ENCODE measurements around the gene ERI2. TPM values are rescaled to one million over a fixed set of nuclear protein-coding genes. Genes with fewer than 3 reads are reported as not detected.
A peak's percentile ranks its signal among the peaks of the same experiment; 100 is the strongest.

The ERI2 gene
- total RNA-seq, 2 experiments from 2014 or later = 20.1 to 21.6 TPM

DNA sequence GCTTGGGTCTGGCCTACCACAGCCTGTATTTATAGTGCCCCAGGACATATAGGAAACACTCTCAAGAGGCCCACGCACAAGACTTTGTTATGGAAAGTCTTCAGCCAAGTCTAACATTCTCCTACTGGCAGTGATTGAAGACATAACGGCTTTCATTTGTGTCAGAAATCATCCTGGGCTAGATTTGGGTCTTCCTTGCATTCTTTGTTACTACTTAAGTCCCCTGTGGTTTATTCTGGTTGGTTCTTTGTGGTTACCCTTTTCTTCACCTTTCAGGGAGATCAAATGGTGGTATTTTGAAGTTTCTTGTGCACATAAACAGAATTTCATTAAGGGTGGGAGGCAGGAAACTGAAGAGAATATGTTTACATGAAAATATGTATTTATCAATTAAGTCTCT, 37.8 kb upstream of the ERI2 start:
- CTCF ChIA-PET = interaction anchor here (0.5 to 1.4 kb wide), 5 partner anchors 11 to 252 kb away, joined by 3 to 4 read pairs (median 3); no protein-coding TSS in a partner anchor
- no peak for DNase-seq

DNA sequence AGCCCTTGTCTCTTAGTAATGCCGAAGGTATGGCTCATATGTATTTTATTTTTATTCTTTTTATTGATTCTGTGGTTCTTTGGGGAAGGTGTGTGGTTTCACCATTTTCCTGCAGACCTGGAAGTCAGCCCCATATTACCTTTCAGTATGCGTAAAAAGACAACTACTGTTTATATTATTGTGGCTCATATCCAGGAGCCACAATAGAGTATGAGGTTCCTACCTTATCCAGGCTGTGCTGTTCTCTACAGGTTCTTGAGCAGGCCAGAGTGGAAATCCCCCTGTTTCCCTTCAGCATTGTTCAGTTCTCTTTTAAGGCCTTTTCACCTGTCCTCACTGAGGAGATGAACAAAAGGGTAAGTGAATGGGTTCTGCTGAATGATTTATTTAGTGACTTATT, 33.2 kb upstream of the ERI2 start:
- Mint-ChIP-seq H3K27me3 (no peaks in the 10 kb centered on the region), H3K4me1 (peaks cover 11% of the 10 kb centered on the region), H3K27ac (no peak overlapping the region), H3K36me3 (peaks cover 83% of the 10 kb centered on the region), H3K9me3 (ENCODE audit: low read depth) (peaks cover 7% of the 10 kb centered on the region), H3K4me3 (no peak overlapping the region)
- no peak for DNase-seq
- CTCF ChIA-PET = no interaction called here
- ATAC-seq = no peak

More for the DNA sequence above, 37.8 kb upstream of the ERI2 start:
- no peaks in the 10 kb centered on the region for H3K9me3 Mint-ChIP-seq (ENCODE audit: low read depth)
- H3K4me3 Mint-ChIP-seq = no peak overlapping the region
- H3K36me3 Mint-ChIP-seq = peaks cover 55% of the 10 kb centered on the region
- ATAC-seq = peak; percentile 29
- H3K27me3 Mint-ChIP-seq = no peaks in the 10 kb centered on the region
- peak overlapping the region; percentile 75 for H3K27ac Mint-ChIP-seq
- H3K4me1 Mint-ChIP-seq = peaks cover 42% of the 10 kb centered on the region

DNA sequence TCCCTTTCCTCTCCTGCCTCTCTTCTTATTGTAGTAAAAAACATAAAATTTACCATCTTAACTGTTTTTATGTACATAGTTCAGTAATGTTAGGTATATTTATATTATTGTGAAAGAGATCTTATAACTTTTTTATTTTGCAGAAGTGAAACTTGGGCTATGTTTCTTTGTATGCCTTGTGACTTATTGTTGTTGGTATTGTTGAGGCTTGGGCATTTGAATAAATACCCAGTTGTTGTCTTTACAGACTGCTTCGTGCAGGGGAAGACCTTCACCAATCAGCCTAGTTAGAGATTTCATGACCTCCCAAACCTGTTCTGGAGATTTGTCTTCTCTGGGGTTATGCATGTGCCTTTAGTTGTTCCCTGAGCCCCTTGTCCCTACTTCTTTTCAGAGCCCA, 32.0 kb upstream of the ERI2 start:
- no peak for DNase-seq
- H3K27me3 Mint-ChIP-seq = no peaks in the 10 kb centered on the region
- CTCF ChIA-PET = no interaction called here
- peaks cover 7% of the 10 kb centered on the region for H3K9me3 Mint-ChIP-seq (ENCODE audit: low read depth)
- ATAC-seq = no peak
- no peak overlapping the region for H3K4me3 Mint-ChIP-seq
- H3K4me1 Mint-ChIP-seq = peaks cover 4% of the 10 kb centered on the region
- H3K36me3 Mint-ChIP-seq = peaks cover 88% of the 10 kb centered on the region
- no peak overlapping the region for H3K27ac Mint-ChIP-seq

DNA sequence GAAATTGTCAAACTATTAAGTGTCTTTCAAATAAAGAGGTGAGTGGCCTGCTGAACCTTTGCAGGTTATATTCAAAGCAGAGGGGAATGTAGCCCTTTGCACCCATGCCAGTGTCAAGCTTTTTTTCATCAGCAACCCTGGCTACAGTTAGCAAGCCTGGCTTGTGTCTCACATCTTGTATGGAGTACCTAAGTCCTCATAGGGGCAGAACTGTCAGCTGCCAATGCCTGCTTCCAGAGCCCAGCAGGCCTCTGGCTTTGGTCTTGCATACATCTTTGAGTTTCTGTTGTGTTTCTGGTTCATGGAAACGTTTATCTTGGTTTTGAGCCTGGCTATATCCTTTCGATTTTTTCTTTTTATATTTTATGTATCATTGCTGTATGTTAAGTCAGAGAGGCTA, 26.8 kb upstream of the ERI2 start:
- Mint-ChIP-seq H3K4me3 (no peak overlapping the region), H3K36me3 (peaks cover 64% of the 10 kb centered on the region), H3K27me3 (no peaks in the 10 kb centered on the region), H3K4me1 (no peaks in the 10 kb centered on the region), H3K27ac (no peak overlapping the region), H3K9me3 (ENCODE audit: low read depth) (peaks cover 7% of the 10 kb centered on the region)
- CTCF ChIA-PET = interaction anchor here (1.2 kb wide), 1 partner anchor 14 kb away, joined by 3 read pairs; no protein-coding TSS in a partner anchor
- ATAC-seq (no peak), DNase-seq (no peak)

DNA sequence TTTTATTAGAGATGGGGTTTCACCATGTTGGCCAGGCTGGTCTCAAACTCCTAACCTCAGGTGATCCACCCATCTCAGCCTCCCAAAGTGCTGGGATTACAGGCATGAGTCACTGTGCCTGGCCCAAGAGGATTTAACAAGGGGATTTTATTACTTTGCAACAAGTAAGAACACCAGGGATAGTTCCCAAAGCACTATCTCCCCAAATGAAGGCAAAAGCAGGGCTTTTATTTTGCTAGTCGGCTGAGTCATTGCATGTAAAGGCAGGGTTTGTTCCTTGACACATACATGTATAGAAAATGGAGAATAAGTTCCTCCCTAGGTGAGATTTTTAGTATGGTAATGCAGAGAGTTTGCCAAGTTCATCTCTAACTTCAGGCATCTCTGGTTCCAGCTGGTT, 24.1 kb upstream of the ERI2 start:
- DNase-seq = no peak
- Mint-ChIP-seq H3K9me3 (ENCODE audit: low read depth) (no peaks in the 10 kb centered on the region), H3K4me3 (no peak overlapping the region), H3K27me3 (no peaks in the 10 kb centered on the region), H3K27ac (no peak overlapping the region), H3K4me1 (no peaks in the 10 kb centered on the region), H3K36me3 (peaks cover 48% of the 10 kb centered on the region)
- CTCF ChIA-PET = interaction anchor here (0.5 to 2.0 kb wide), 3 partner anchors 11 to 58 kb away, joined by 3 to 5 read pairs (median 4); no protein-coding TSS in a partner anchor
- ATAC-seq = no peak

DNA sequence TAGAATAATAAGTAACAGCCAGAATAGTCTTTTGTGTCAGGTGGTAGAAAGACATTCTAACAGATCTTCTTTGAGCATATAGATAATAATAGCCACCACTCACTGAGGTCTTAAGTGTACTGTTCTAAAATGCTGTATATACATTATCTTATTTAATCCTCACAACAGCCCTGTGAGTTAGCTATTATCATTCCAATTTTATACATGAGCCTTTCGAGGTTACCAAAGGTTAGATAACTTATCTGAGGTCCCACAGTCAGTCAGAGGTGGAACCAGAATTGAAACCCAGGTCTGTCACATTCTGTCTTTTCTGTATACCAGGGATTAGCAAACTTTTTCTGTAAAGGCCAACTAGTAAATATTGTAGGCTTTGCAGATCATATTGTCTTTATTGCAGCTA, 23.3 kb upstream of the ERI2 start:
- Mint-ChIP-seq H3K36me3 (peaks cover 42% of the 10 kb centered on the region), H3K9me3 (ENCODE audit: low read depth) (no peaks in the 10 kb centered on the region), H3K4me3 (no peak overlapping the region), H3K27ac (no peak overlapping the region), H3K27me3 (no peaks in the 10 kb centered on the region), H3K4me1 (no peaks in the 10 kb centered on the region)
- ATAC-seq = no peak
- no peak for DNase-seq
- CTCF ChIA-PET = interaction anchor here (0.6 to 2.0 kb wide), 3 partner anchors 10 to 302 kb away, joined by 4 to 5 read pairs (median 5); no protein-coding TSS in a partner anchor

DNA sequence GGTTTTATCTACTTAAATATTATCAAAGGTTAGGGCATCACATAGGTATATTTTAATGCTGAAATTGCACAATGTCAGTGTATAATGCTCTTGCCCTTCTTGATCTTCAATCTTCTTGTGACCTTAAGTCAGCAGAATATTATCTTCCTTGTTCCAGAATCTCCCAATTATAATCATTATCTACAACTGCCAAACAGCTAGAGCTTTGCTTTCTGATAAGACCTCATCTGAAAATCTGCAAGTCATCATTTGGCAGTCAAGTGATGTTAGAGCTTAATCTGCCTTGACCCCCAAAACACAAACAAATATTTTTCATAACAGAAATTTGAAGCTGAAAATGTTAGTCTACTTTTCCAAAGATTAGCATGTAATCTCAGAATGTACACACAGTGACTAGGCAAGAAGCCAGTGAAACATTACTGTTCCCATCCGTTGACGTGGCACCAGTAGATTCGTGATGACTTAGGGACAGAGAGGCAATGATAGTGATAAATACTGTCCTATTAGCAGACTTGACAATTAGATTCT, 19.8 kb upstream of the ERI2 start:
- DNase-seq (no peak), ATAC-seq (no peak)
- CTCF ChIA-PET = interaction anchor here (1.0 to 1.6 kb wide), 3 partner anchors 19 to 26 kb away, joined by 3 to 6 read pairs (median 3); partner anchors contain the start of genes ERI2 and REXO5
- Mint-ChIP-seq H3K27me3 (no peaks in the 10 kb centered on the region), H3K4me3 (no peak overlapping the region), H3K36me3 (peaks cover 43% of the 10 kb centered on the region), H3K9me3 (ENCODE audit: low read depth) (no peaks in the 10 kb centered on the region), H3K27ac (no peak overlapping the region), H3K4me1 (peaks cover 15% of the 10 kb centered on the region)

DNA sequence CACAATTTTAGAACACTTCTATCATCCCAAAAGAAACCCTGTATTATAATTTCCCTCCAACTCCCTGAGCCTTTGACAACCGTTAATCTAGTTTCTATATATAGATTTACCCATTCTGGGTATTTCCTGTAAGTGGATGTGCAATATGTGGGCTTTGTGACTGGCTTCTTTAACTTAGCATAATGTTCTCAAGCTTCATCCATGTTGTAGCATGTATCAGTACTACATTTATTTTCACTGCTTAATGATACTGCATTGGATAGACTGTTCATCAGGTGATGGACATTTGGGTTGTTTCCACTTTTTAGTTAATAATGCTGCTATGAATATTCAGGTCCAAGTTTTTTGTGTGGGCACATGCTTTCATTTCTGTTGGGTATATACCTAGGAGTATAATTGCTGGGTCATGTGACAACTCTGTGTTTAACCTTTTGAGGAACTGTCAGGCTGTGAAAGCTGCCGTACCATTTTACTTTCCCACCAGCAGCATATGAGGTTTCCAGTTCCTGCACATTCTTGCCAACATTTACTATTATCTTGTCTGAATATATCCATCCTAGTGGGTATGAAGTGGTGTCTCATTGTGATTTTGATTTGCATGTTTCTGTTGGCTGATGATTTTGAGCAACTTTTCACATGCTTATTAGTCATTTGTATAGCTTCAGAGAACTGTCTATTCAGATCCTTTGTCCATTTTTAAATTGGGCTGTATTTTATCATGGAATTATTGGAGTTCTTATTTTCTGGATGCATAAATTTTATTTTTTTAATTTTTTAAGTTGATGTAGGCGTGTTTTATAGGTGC, 16.5 kb upstream of the ERI2 start:
- peak overlapping the region; percentile 64 for H3K27ac Mint-ChIP-seq
- H3K36me3 Mint-ChIP-seq = peaks cover 60% of the 10 kb centered on the region
- no peak for DNase-seq
- H3K27me3 Mint-ChIP-seq = no peaks in the 10 kb centered on the region
- H3K4me3 Mint-ChIP-seq = no peak overlapping the region
- CTCF ChIA-PET = no interaction called here
- ATAC-seq = peak; percentile 33
- H3K4me1 Mint-ChIP-seq = peaks cover 18% of the 10 kb centered on the region
- no peaks in the 10 kb centered on the region for H3K9me3 Mint-ChIP-seq (ENCODE audit: low read depth)

DNA sequence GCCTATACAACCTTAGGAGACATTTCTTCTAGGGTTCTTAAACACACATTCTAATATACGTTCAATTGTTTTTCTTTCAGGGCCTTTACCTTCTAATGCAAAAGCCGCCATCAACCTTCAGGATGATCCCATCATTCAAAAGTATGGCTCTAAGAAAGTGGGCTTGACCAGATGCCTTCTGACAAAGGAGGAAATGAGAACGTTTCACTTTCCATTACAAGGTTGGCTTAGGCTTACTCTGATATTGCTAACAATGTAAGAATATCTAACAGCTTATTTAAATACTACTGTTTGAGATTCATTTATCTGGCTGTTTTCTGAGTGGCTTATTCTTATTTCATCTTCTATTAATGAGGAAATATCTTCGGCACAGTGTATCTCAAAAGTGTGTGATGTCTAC, 15.4 kb upstream of the ERI2 start:
- H3K27me3 Mint-ChIP-seq = no peaks in the 10 kb centered on the region
- peaks cover 18% of the 10 kb centered on the region for H3K4me1 Mint-ChIP-seq
- no peak for DNase-seq
- peaks cover 63% of the 10 kb centered on the region for H3K36me3 Mint-ChIP-seq
- no peaks in the 10 kb centered on the region for H3K9me3 Mint-ChIP-seq (ENCODE audit: low read depth)
- H3K4me3 Mint-ChIP-seq = no peak overlapping the region
- ATAC-seq = no peak
- H3K27ac Mint-ChIP-seq = no peak overlapping the region
- CTCF ChIA-PET = no interaction called here

DNA sequence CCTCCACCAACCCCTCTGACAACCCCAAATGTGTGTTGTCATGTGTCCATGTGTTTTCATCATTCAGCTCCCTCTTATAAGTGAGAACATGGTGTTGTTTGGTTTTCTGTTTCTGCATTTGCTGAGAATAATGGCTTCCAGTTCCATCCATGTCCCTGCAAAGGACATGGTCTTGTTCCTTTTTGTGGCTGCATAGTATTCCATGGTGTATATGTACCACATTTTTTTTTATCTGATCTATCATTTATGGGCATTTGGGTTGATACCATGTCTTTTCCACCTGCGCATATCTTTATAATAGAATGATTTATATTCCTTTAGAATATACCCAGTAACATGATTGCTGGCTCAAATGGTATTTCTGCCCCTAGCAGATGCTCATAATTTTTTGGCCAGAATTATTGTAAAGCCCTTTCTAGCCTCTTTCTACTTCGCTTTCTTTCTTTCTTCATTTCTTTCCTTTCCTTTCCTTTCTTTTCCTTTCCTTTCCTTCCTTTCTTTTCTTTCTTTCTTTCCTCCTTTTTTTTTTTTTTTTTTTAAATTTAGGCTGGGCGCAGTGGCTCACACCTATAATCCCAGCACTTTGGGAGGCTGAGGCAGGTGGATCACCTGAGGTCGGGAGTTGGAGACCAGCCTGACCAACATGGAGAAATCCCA, 12.8 kb upstream of the ERI2 start:
- H3K27ac Mint-ChIP-seq = no peak overlapping the region
- H3K4me1 Mint-ChIP-seq = peaks cover 30% of the 10 kb centered on the region
- CTCF ChIA-PET = interaction anchor here (1.9 to 2.2 kb wide), 2 partner anchors 11 to 13 kb away, joined by 5 read pairs; partner anchors contain the start of genes ERI2 and REXO5
- no peaks in the 10 kb centered on the region for H3K9me3 Mint-ChIP-seq (ENCODE audit: low read depth)
- H3K27me3 Mint-ChIP-seq = no peaks in the 10 kb centered on the region
- no peak overlapping the region for H3K4me3 Mint-ChIP-seq
- no peak for DNase-seq
- peaks cover 70% of the 10 kb centered on the region for H3K36me3 Mint-ChIP-seq
- ATAC-seq = no peak

DNA sequence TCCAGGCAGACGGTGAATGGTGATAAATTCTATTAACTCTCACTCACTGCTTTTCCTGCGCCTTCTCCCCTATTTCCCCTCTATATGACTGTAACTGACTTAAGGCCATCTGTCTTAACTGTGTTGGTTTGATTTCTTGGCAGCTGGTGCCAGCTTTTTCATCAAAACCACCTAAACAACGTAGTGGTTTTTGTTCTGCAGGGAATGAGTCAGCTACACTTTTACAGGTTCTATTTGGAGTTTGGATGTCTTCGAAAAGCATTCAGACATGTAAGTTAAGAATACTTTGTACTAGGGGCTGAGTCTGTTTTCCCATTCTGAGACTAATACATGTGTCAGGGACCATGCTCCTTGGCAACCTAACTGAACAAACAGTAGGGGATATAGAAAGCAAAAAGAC, 8.5 kb upstream of the ERI2 start:
- DNase-seq (no peak), ATAC-seq (peak; percentile 74)
- no peak overlapping the region for H3K27ac Mint-ChIP-seq
- no peak overlapping the region for H3K4me3 Mint-ChIP-seq
- H3K9me3 Mint-ChIP-seq (ENCODE audit: low read depth) = no peaks in the 10 kb centered on the region
- peaks cover 51% of the 10 kb centered on the region for H3K36me3 Mint-ChIP-seq
- CTCF ChIA-PET = interaction anchor here (1.0 to 3.3 kb wide), 4 partner anchors 8 to 89 kb away, joined by 3 to 9 read pairs (median 6); partner anchors contain the start of genes ERI2 and REXO5
- H3K4me1 Mint-ChIP-seq = peaks cover 24% of the 10 kb centered on the region
- no peaks in the 10 kb centered on the region for H3K27me3 Mint-ChIP-seq

DNA sequence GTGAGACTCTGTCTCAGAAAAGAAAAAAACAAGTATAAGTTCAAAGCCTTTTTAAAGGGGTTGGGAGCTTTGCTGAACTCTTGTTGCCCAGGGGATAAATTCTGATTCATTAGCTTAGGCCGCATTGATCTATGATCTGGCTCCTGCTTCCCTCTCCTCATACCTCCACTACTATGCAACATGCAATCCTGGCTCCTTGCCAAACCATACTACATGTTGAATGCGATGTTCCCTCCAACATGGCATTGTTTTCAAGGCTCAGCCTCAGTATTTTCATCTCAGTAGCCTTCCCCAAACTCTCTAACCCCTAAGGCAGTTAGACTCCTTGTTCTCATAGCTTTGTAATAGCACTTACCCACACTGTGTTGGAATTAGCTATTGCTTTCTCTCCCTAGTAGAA, 6.2 kb upstream of the ERI2 start:
- H3K27ac Mint-ChIP-seq = no peak overlapping the region
- H3K4me3 Mint-ChIP-seq = no peak overlapping the region
- ATAC-seq (no peak), DNase-seq (no peak)
- CTCF ChIA-PET = interaction anchor here (0.7 to 3.3 kb wide), 4 partner anchors 14 to 376 kb away, joined by 3 to 9 read pairs (median 4); no protein-coding TSS in a partner anchor
- no peaks in the 10 kb centered on the region for H3K9me3 Mint-ChIP-seq (ENCODE audit: low read depth)
- peaks cover 33% of the 10 kb centered on the region for H3K4me1 Mint-ChIP-seq
- H3K27me3 Mint-ChIP-seq = no peaks in the 10 kb centered on the region
- peaks cover 42% of the 10 kb centered on the region for H3K36me3 Mint-ChIP-seq

DNA sequence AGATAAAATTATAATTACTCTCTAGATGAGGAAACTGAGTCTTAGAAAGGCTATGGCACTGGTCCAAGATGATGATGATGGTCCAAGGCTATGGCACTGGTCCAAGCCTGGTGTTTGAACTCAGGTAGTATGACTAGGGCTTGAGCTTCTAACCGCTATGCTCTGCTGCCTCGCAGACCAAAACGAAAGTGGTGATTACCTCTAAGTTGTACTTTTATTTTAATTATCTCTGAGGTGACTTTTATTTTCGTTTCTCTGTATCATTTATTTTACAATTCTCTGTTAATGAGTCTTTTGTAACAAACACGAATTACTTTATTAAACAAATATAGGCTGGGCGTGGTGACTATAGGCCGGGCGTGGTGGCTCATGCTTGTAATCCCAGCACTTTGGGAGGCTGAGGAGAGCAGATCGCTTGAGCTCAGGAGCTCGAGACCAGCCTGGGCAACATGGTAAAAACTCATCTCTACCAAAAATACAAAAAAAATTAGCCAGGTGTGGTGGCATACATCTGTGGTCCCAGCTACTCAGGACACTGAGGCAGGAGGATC, 5.7 kb upstream of the ERI2 start:
- Mint-ChIP-seq H3K9me3 (ENCODE audit: low read depth) (no peaks in the 10 kb centered on the region), H3K27ac (no peak overlapping the region)
- CTCF ChIA-PET = interaction anchor here (1.0 to 3.3 kb wide), 3 partner anchors 13 to 132 kb away, joined by 3 to 9 read pairs (median 5); no protein-coding TSS in a partner anchor

More for the DNA sequence above, 5.7 kb upstream of the ERI2 start:
- Mint-ChIP-seq H3K36me3 (peaks cover 38% of the 10 kb centered on the region), H3K27me3 (no peaks in the 10 kb centered on the region), H3K4me1 (peaks cover 33% of the 10 kb centered on the region), H3K4me3 (no peak overlapping the region)
- DNase-seq = no peak
- ATAC-seq = no peak

Data from activated CD8-positive, alpha-beta memory T cell treated with anti-CD3 and anti-CD28 coated beads, Interleukin-2, amount 10 ng/mL, durations not matched to agents 7 days and 5 days (primary cell).